ENCODE data around the gene PCYT2.

The PCYT2 gene

GRCh38 chr17:81932333-81932983 lies 21.3 kb upstream of the PCYT2 start:
- TF ChIP-seq CTCF (IDR thresholded peaks at IDR 0.05; ENCODE audit: low read depth, low read length, missing control alignments) = no peak

GRCh38 chr17:81931557-81932332 lies 20.5 kb upstream of the PCYT2 start:
- no peak for TF ChIP-seq CTCF (IDR thresholded peaks at IDR 0.05; ENCODE audit: low read depth, low read length, missing control alignments)
- in situ Hi-C loops (cut with HindIII; ENCODE audit: low pct_ligation_motif_present, low sequenced_read_pairs) = no loop called here
- no peaks in the 10 kb centered on the region for H3K27me3 ChIP-seq (replicated peaks)
- H3K27ac ChIP-seq = no peak overlapping the region
- no peak overlapping the region for H3K4me3 ChIP-seq (ENCODE audit: low read depth, low read length)
- peaks cover 10% of the 10 kb centered on the region for H3K36me3 ChIP-seq (replicated peaks)
- DNase-seq = no peak

More at GRCh38 chr17:81932333-81932983, 21.3 kb upstream of the PCYT2 start:
- Histone ChIP-seq H3K27ac (no peak overlapping the region), H3K36me3 (replicated peaks) (peaks cover 10% of the 10 kb centered on the region), H3K27me3 (replicated peaks) (no peaks in the 10 kb centered on the region), H3K4me3 (ENCODE audit: low read depth, low read length) (no peak overlapping the region)
- in situ Hi-C loops (cut with HindIII; ENCODE audit: low pct_ligation_motif_present, low sequenced_read_pairs) = no loop called here
- no peak for DNase-seq

- no peaks in the 10 kb centered on the region for H3K27me3 ChIP-seq (replicated peaks)
- DNase-seq = no peak
- TF ChIP-seq CTCF (IDR thresholded peaks at IDR 0.05; ENCODE audit: low read depth, low read length, missing control alignments) = no peak
- no peak overlapping the region for H3K27ac ChIP-seq
- in situ Hi-C loops (cut with HindIII; ENCODE audit: low pct_ligation_motif_present, low sequenced_read_pairs) = no loop called here
- no peak overlapping the region for H3K4me3 ChIP-seq (ENCODE audit: low read depth, low read length)
- H3K36me3 ChIP-seq (replicated peaks) = peaks cover 10% of the 10 kb centered on the region
Measured at GRCh38 chr17:81931189-81931556, 20.0 kb upstream of the PCYT2 start.

GRCh38 chr17:81930142-81931125 lies 19.2 kb upstream of the PCYT2 start:
- TF ChIP-seq CTCF (IDR thresholded peaks at IDR 0.05; ENCODE audit: low read depth, low read length, missing control alignments) = no peak
- DNase-seq = no peak
- Histone ChIP-seq H3K4me3 (ENCODE audit: low read depth, low read length) (no peak overlapping the region), H3K27me3 (replicated peaks) (no peaks in the 10 kb centered on the region), H3K36me3 (replicated peaks) (peaks cover 10% of the 10 kb centered on the region), H3K27ac (no peak overlapping the region)
- in situ Hi-C loops (cut with HindIII; ENCODE audit: low pct_ligation_motif_present, low sequenced_read_pairs) = no loop called here

- in situ Hi-C loops (cut with HindIII; ENCODE audit: low pct_ligation_motif_present, low sequenced_read_pairs) = no loop called here
- no peak for TF ChIP-seq CTCF (IDR thresholded peaks at IDR 0.05; ENCODE audit: low read depth, low read length, missing control alignments)
- H3K27me3 ChIP-seq (replicated peaks) = no peaks in the 10 kb centered on the region
- no peak for DNase-seq
- no peak overlapping the region for H3K4me3 ChIP-seq (ENCODE audit: low read depth, low read length)
- peaks cover 3% of the 10 kb centered on the region for H3K36me3 ChIP-seq (replicated peaks)
- H3K27ac ChIP-seq = no peak overlapping the region
Measured at GRCh38 chr17:81929253-81930141, 18.3 kb upstream of the PCYT2 start.
